ENCODE measurements around the gene NSD1.
"Not testable (repeated sequence)": the region's sequence is repeated elsewhere in the genome, so short reads cannot be mapped to it uniquely, and the experiment has no call there.

NSD1 gene

DNA sequence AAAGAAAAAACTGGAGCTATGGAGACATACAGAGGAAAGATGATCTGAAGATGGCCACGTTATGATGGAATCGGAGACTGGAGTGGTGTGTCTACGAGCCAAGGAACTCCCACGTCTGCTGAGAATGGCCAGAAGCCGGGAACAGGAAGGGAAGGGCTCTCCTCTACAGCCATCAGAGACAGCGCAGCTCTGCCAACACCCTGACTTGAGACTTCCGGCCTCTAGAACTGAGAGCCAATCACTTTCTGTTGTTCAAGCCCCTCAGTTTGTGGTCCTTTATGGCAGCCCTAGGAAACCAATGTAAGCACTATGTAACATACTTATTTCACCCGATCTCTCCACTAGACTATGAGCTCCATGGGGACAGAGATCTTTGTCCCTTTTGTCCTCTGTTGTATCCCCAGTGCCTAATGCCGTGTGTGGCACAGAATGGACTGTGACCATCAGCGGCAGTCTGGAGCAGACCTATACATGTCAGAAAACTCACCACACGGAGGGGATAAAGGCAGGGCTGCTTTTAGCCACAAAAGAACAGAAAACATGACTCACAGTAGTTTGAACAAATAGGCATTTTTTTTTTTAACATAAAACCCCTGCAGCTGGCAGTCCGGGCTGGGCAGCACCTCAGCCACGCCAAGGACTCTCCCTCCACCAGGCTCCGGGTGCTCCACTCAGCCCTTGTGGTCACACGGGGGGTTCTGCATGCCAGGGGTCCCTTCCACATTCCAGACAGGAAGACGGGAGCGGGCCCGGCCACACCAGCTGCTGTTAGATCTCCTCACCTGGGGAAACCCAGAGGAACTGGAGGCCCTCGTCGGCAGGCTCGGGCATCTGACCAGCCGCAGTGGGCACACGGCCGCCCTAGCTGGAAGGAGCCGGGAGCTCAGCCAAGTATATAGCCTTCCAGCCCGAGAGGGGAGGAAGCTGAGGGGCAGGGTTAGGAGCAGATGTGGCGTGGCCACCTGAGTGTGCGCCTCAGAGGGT is 194.3 kb downstream of the NSD1 start:
- DNase-seq (ENCODE audit: low read depth in 1 of 2, low spot score in 1 of 2), result no peak

DNA sequence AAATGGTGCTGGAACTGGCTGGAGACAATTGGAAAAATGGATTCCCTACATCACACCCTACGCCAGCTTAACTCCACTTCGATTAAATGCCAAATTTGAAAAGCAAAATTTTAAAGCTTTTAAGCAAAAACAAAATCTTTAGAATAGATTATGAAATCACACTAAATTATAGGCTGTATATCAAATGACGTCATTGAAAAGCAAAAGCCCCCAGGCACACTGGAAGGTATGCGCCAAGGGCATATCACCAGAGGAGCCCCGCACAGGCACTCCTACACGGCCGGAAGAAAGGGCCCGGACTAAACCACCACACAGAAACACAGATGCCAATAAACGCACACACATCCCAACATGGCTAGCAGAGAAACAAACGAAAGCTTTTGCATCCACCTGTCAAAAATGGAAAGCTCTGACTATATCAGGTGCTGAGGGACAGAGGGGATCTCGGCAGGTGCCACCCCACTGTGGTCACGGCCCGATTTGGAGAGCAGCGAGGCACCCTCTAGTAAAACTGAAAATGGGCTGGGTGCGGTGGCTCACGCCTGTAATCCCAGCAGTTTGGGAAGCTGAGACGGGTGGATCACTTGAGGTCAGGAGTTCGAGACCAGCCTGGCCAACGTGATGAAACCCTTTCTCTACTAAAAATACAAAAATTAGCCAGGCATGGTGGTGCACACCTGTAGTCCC is 195.1 kb downstream of the NSD1 start:
- no peak for DNase-seq (ENCODE audit: low read depth in 1 of 2, low spot score in 1 of 2)

DNA sequence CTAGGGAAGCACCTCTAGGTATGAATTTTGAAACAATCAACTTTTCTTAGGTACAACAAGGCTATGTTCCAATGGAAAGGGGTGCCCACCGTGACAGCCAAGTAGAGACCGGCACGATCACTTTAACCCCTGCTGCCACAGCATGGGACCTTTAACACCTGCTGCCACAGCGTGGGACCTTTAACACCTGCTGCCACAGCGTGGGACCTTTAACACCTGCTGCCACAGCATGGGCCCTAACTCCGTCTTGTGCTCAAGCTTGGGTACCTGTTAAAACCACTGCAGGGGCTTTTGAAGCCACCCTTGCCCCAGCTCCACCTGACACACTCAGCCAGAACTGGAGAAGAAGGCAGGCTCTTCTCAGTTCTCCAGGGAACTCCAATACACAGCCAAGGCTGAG is 196.3 kb downstream of the NSD1 start:
- no peak for DNase-seq (ENCODE audit: low read depth in 1 of 2, low spot score in 1 of 2)

DNA sequence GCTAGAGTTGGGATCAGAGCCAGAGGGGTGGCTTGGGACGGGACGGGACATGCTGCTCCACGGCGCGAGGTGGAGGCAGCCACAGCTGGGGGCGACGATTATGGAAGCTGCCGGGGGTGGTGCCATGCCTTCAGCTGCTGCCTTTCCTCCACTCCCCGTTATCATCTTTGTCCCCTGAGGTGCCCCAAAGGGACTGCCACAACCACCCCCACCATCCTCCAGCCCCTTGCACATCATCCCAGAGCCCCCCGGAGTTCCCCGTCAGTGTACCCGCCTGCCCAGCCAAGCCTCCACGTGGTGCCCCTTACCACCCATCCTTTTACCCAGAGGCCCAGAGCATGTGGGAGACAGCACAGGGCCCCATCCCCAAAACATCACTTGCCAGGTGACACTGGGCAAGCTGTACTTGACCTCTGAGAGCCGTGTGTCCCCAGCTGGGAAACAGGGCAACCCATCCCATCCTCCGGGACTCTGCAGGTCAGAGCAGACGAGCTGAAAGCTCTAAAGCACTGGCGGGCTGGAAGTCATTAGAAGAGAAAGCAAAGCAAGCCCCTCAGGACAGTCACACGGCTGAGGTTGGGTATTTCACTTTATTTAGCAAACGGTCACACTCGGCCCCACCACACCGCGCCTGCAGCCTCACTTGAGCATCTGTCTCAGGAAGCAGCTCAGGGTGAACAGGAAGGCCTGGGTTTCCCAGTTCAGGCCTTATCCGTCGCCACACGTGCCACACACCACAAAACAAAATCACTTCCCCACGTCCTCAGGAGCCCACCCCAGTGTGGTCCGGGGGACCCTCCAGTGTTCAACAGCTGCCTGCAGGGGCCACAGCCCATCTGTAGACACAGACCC is 197.6 kb downstream of the NSD1 start:
- no peak for DNase-seq (ENCODE audit: low read depth in 1 of 2, low spot score in 1 of 2)

DNA sequence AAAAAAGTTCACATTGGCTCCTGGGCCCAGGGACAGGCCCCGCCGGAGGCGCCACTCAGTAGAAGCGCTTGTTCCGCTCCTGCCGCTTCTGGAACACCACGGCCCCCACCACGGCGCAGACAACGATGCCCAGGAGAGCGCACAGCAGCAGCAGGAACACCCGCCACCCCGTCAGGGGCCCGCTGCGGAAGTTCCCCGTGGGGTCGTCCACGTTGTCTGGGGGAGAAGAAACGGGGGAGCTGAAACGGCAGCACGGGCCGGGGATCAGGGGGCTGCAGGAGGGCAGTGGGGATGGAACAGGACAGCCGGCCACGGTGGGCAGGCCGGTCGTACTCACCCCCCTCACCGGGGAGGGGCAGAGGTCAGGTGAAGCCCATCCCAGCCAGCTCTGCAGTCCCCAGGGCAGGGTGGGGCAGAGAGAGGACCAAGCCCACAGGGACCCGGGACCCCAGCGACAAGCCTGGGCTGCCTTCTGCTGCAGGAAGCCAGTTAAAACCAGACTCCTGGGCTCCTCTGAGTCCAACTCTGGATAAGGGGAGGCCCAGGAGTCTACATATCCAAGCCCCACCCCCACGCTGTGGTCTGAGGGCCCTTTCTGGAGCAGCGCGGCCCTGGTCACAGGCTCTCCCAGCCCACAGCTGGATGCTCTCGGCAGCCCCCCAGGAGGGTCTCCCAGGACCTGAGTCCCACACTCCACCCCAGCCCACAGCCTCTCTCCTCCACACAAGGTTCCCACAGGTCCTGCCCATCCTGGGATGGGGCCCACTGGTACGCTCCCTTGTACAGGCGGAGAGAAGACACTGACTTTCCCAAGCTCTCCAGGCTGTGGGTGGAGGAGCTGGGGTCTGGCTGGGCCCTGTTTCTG is 198.7 kb downstream of the NSD1 start:
- no peak for DNase-seq (ENCODE audit: low read depth in 1 of 2, low spot score in 1 of 2)

DNA sequence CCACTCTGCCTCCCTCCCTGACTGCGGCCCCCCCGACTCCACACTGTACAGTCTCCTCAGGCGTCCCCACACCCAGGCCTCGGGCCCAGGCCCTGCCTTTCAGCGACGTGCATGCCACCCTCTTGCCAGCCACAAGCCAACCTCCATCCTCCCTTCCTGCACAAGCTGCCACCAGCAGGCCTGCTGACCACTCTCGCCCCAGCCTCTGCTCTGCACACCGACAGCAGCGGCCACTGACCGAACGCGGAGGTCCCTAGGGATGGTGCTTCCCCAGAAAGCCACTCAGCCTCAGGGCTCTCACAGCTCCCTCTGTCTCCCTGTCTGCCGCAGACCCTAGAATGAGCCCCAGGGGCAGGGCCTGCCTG is 199.3 kb downstream of the NSD1 start:
- no peak for DNase-seq (ENCODE audit: low read depth in 1 of 2, low spot score in 1 of 2)

DNA sequence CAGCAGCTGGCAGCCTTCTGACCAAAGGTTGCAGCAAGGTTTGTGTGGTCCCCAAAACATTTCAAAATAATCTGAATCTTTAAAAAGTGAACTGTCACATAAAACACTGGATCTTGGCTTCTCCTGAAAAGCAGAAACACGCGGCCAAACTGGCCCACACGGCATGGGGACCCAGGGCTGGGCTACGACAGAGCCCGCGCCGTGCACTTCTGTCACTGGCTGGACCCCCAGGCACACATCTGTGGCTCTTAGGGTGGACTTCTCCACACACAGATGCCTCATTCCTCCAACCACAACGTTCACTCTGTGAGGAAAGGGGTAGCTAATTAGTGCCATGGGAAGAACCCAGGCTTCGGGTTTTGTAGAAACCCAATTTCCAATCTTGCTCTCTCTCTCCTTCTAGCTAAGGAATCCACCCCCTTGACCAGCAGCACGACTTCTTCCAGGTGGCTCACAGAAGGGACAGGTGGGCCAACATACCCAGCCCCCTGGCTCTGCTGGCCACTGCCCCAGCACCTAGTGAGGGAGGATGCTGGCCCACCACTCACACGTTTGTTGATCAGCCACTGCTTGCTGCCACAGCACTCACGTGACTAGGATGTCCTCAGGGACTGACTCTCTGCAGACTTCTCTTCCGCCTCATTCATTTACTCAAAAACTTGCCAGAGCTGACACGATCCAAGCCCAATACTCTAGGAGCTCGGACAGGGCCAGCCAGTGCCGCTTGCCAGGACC is 200.0 kb downstream of the NSD1 start:
- DNase-seq (ENCODE audit: low read depth in 1 of 2, low spot score in 1 of 2), result no peak

DNA sequence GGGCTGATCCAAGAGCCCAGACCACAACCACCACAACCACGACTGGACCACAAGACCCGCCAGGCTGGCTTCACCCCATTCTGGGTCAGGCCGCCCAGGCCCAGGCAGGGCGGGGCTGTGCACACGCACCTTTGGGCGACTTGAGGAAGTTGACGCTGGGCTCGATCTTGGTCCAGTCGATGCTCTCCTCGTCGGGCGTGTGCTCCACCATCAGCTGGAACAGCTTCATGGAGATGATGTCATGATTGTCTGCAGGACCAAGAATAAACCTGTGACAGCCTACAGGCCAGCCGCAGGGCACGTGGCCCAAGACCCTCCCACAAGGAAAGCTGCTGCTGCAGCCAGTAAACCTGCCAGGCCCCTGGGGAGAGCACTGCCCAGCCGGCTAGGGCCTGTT is 200.6 kb downstream of the NSD1 start:
- no peak for DNase-seq (ENCODE audit: low read depth in 1 of 2, low spot score in 1 of 2)

DNA sequence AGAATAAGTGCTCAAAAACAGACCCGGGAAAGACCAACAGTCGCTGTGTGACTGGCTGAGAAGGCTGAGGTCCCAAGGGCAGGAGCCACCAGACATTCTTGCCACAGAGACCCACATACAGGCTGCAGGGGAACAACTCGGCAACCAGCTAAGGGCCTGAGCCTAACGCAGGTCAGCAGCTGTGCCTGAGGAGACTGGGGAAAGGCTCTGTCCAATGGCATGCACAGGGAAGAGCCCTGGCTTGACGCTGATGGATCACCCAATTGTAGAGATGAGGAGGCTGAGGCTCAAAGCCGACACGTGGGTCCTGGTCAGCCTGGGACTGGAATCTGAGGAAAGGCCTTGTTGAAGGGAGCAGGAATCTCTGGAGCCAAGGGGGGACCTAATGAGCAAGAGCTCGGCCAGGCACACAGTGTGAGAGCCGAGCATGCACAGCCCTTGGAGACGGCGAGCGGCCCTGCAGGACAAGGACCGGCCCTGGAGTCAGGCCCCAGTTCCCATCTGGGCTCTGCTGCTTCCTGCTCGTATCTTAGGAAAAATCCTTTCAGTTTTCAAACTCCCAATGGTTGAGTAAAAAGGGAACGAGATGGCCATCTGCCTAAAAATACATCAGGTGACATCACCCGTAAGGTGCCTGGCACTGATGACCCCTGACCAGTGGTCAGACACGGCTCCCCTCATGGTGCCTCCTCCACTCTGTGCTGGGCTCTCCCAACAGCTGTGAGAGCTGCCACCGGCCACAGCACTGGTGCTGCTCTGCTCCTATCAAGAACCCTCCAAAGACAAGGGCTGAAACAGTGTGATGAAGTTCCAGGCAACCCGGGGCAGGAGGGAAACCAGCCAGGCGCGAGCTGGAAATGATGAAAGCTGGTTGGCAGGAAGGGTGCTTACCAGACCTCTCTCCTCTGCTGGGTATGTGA is 201.5 kb downstream of the NSD1 start:
- no peak for DNase-seq (ENCODE audit: low read depth in 1 of 2, low spot score in 1 of 2)

DNA sequence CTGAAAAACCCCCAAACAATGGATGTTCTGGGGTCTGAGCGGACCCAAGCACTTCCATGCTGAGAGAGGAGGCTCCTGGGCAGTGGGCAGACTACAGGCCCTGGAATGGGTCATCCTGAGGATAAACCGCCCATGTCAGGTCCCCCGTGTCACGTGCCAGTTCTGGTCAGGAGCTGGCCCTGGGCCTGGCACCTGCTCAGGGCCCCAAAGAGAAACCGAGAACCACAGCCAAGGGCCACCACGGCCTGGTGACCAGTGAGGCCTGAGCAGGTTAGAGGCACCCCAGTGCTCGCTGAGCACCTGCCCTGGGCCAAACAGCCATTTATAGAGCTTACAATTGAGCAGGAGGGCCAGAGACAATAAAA is 202.1 kb downstream of the NSD1 start:
- no peak for DNase-seq (ENCODE audit: low read depth in 1 of 2, low spot score in 1 of 2)

DNA sequence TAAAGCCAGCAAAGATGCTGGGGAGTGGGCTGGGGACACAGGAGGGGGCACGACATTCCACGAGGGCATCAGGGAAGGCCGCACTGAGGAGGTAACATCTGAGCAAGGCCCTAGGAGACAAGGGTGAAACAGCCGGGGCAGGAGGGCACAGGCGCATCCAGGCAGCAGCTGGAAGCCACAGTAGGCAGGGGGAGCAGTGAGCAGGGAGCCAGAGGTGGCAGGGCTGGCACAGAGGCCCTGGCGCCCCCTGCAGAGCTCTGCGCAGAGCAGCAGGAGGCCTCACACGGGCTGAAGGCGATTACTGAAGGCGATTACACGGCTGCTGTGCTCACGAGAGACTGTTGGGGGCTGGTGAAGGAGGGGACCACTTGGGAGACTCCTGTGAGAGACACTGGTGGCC is 202.5 kb downstream of the NSD1 start:
- no peak for DNase-seq (ENCODE audit: low read depth in 1 of 2, low spot score in 1 of 2)

DNA sequence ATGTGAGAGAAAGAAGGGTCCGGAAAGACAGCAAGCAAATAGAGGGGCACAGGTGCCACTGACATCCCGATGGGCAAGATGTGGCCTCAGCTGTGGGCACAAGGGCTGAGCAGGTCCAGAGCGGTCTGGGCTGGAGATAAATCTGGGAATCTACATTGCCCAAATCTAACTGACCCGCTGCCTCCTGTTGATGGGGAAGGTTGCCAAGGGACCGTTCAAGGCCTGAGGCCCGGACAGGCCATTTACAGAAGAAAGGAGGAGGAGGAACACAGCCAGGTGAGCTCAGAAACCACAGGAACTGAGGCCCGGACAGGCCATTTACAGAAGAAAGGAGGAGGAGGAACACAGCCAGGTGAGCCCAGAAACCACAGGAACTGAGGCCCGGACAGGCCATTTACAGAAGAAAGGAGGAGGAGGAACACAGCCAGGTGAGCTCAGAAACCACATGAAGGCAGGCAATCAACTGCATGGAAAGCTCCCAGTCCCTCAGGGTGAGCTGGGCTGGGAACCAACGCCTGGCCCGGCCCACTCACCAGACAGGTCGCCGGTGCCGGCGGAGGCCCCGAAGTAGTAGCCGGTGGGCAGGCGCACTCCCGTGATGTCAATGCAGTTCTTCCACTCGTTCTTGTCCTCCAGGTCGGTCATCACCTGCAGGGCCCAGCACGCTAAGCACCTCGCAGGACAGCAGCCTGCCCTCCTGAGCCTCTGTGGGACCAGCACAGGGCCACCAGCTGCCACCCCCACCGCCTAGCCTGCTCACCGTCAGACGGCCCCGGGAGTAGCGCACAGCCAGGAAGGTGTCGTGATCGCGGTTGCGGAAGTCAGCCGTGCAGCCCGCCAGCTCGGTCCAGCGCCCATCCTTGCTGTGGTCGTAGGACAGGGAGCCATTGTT is 203.3 kb downstream of the NSD1 start:
- DNase-seq (ENCODE audit: low read depth in 1 of 2, low spot score in 1 of 2), result no peak

DNA sequence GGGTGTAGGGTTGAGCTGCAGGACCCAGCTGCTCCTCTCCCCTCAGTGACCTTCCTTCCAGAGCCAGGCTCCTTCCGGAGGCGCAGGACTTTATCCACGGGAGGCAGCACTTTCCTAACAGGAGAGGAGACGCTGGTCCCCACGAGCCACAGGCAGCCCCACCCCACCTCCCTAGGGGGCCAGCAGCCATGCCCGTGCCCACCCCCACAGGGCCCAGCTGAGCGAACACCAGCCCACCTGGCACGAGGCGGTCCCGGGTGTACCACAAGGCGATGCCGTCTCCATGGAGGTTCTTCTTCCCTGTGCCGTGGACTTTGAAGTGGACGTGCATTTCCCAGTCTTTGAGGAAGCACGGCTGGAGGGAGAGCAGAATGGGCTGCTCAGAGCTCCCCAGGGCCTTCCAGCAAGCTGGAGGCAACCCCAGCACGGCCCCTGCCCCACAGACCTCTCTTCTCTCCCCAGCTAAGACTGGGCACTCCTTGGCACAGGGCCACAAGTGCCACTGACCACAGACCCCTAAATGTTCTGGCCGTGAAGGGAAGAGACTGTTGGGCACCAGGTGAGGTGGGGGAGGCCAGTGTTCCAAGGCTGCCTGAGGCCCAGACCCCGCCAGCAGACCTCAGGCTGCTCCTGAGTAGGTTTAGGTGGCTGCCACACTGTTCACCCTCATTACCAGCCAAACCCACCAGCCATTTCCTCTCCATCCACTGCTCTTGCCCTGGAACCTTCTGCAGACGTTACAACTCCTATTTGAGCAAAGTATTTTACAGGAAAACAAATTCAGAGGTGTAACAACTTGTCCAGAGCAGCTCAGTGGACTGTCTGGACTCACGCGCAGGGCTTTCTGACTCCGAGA is 204.9 kb downstream of the NSD1 start:
- no peak for DNase-seq (ENCODE audit: low read depth in 1 of 2, low spot score in 1 of 2)

DNA sequence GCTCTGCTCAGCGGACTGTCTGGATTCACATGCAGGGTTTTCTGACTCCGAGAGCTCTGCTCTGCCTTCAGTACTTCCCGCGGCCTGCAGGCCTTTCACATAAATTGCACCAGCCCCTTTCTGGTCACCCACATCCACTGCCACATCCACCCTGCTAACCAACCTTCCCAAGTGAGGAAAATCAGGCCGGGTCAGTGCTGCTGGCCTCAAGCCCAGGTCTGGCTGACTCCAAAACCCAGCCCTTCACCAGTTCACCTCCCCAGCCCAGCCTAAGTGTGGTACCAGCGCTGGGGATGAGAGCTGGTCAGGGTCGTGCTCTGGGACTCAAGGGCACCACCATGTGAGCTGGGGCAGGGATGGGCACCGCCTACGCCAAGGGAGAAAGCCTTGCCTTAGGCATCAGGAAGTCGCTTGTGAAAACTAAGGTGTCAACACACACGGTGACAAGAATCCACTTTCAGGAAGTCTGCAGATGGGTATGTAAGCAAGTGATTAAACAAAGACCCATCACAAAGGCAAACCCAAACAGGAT is 205.6 kb downstream of the NSD1 start:
- DNase-seq (ENCODE audit: low read depth in 1 of 2, low spot score in 1 of 2), result no peak

DNA sequence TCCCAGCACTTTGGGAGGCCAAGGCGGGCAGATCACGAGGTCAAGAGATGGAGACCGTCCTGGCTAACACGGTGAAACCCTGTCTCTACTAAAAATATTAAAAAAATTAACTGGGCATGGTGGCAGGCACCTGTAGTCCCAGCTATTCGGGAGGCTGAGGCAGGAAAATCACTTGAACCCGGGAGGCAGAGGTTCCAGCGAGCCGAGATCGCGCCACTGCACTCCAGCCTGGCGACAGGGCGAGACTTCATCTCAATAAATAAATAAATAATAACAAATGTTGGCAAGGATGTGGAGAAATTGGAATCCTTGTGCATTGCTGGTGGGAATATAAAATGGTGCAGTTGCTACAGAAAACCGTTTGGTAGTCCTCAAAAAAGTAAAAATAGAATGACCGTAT is 209.4 kb downstream of the NSD1 start:
- not testable (repeated sequence) for DNase-seq (ENCODE audit: low read depth in 1 of 2, low spot score in 1 of 2)

DNA sequence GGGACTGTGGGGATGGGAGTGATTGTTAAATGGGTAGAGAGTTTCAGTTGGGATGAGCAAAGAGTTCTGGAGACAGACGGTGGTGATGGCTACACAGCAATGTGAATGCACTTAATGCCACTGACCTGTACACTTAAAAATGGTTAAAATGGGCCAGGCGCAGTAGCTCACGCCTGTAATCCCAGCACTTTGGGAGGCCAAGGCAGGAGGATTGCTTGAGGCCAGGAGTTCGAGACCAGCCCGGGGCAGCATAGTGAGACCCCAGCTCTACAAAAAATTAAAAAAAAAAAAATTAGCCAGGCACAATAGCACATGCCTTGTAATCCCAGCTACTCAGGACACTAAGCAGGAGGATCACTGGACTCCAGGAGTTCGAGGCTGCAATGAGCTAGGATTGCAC is 210.2 kb downstream of the NSD1 start:
- no peak for DNase-seq (ENCODE audit: low read depth in 1 of 2, low spot score in 1 of 2)

DNA sequence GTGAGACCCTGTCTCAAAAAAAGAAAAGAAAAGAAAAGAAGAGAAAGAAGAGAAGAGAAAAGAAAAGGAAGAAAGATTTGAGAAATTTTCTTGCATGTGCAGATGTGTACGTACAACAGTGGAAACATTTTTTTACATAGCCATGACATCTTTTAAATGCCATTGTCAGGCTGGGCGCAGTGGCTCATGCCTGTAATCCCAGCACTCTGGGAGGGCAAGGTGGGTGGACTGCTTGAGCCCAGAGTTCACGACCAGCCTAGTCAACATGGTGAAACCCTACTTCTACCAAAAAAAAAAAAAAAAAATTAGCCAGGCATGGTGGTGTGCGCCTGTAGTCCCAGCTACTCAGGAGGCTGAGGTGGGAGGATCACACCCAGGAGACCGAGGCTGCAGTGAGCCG is 211.3 kb downstream of the NSD1 start:
- DNase-seq (ENCODE audit: low read depth in 1 of 2, low spot score in 1 of 2), result no peak

Data from activated CD4-positive, alpha-beta T cell treated with anti-CD3 and anti-CD28 coated beads, Interleukin-2, amount 50 U/mL, for 24 hours (primary cell).